Activated CD4-positive, CD25-positive, alpha-beta regulatory T cell (primary cell): ENCODE results near the gene FAM219A.

Experiments used
- DNase-seq, 4 experiments: peaks; one replicate each; lab custom pipeline; 2025; lab: John Stamatoyannopoulos, UW

Gene FAM219A

GRCh38 chr9:34349324-34349723 is 109.0 kb downstream of the FAM219A start:
- DNase-seq: no peak
